RCC 7860 (cell line): Measurements from ENCODE around the gene ADIPOR2.

Experiments
- DNase-seq: peaks from one replicate; pipeline ENCODE4 v3.0.0-alpha.2; 2015; ENCODE audit warnings: low spot score
- FAIRE-seq: peaks from 2 replicates; lab custom pipeline; 2012; peaks lifted over from hg19 to GRCh38; lab: Jason Lieb, UNC

ADIPOR2 gene

GRCh38 chr12:1797011-1797901 is 106.4 kb downstream of the ADIPOR2 start:
- FAIRE-seq, result no peak
- no peak for DNase-seq

GRCh38 chr12:1797991-1798640 is 107.2 kb downstream of the ADIPOR2 start:
- DNase-seq (no peak), FAIRE-seq (no peak)

GRCh38 chr12:1798641-1799020 is 107.8 kb downstream of the ADIPOR2 start:
- FAIRE-seq (no peak), DNase-seq (no peak)

- FAIRE-seq (no peak), DNase-seq (no peak)
Measured at GRCh38 chr12:1799051-1799881, 108.4 kb downstream of the ADIPOR2 start.

- no peak for FAIRE-seq
- DNase-seq, result no peak
Measured at GRCh38 chr12:1799882-1800400, 109.1 kb downstream of the ADIPOR2 start.

GRCh38 chr12:1800401-1801302 is 109.8 kb downstream of the ADIPOR2 start:
- FAIRE-seq (no peak), DNase-seq (no peak)

GRCh38 chr12:1801303-1801975 is 110.6 kb downstream of the ADIPOR2 start:
- FAIRE-seq (no peak), DNase-seq (no peak)

- FAIRE-seq (no peak), DNase-seq (no peak)
Measured at GRCh38 chr12:1803736-1804135, 112.9 kb downstream of the ADIPOR2 start.

GRCh38 chr12:1804545-1805332 is 113.9 kb downstream of the ADIPOR2 start:
- FAIRE-seq, result peak; percentile 7
- DNase-seq, result peak; percentile 53

GRCh38 chr12:1805441-1806081 is 114.7 kb downstream of the ADIPOR2 start:
- DNase-seq, result no peak
- FAIRE-seq, result no peak

- FAIRE-seq (no peak), DNase-seq (no peak)
Measured at GRCh38 chr12:1806301-1807086, 115.6 kb downstream of the ADIPOR2 start.

- no peak for DNase-seq
Measured at GRCh38 chr12:1807087-1807860, 116.4 kb downstream of the ADIPOR2 start.

GRCh38 chr12:1808036-1808797 is 117.3 kb downstream of the ADIPOR2 start:
- no peak for DNase-seq
- no peak for FAIRE-seq

More at GRCh38 chr12:1807087-1807860, 116.4 kb downstream of the ADIPOR2 start:
- FAIRE-seq, result no peak

- DNase-seq, result no peak
- no peak for FAIRE-seq
Measured at GRCh38 chr12:1808798-1809480, 118.1 kb downstream of the ADIPOR2 start.

GRCh38 chr12:1809591-1810190 is 118.8 kb downstream of the ADIPOR2 start:
- DNase-seq, result no peak
- FAIRE-seq, result no peak
